HEK293 (cell line): Measurements from ENCODE around the gene TGM6.

ENCODE experiments used
- CTCF ChIA-PET: fragments of 350-600 bp; formaldehyde crosslinking; extraction: SDS; loops from one replicate; lab custom pipeline; 2021; ENCODE audit warnings: antibody characterized with exemption; lab: Yijun Ruan, JAX
- POLR2A ChIA-PET: fragments of 300-600 bp; formaldehyde crosslinking; extraction: SDS; loops from one replicate; lab custom pipeline; 2020; ENCODE audit warnings: antibody characterized with exemption, inconsistent platforms; lab: Yijun Ruan, JAX
- H3K27ac ChIP-seq: fragments of 200-500 bp; sonication (Bioruptor generic); 2 replicates; pipeline ENCODE4 v1.5.1; 2014; ENCODE audit warnings: low read depth, low read length, control low read depth, inconsistent platforms; ENCODE audit errors: extremely low read depth
- H3K36me3 ChIP-seq, 2 experiments: fragments of 200-500 bp in 1 of 2; sonication (Bioruptor generic) in 1 of 2; 1 replicate in 1 of 2; 2 replicates in 1 of 2; pipeline ENCODE4 v1.5.1; 2014 to 2017; ENCODE audit warnings: inconsistent platforms in 2 of 2, low read length in 2 of 2; ENCODE audit not compliant: control insufficient read depth in 2 of 2, insufficient read depth in 1 of 2
- H3K4me1 ChIP-seq: fragments of 200-500 bp; sonication (Bioruptor generic); 2 replicates; pipeline ENCODE4 v1.5.1; 2014; ENCODE audit warnings: mild to moderate bottlenecking, low read length, inconsistent platforms; ENCODE audit not compliant: control insufficient read depth, insufficient read depth
- H3K4me3 ChIP-seq: 2 replicates; pipeline ENCODE4 v1.5.1; 2011; ENCODE audit warnings: low read depth, mild to moderate bottlenecking, control low read depth, low read length, moderate library complexity
- H3K9me3 ChIP-seq: fragments of 200-500 bp; sonication (Bioruptor generic); 2 replicates; pipeline ENCODE4 v1.5.1; 2014; ENCODE audit warnings: low read depth, low read length, inconsistent platforms; ENCODE audit not compliant: control insufficient read depth, insufficient read depth
- GLI2 ChIP-seq: fragments of 450-650 bp; formaldehyde crosslinking; IDR thresholded peaks from 2 replicates; pipeline ENCODE4; 2017; ENCODE audit warnings: missing biosample characterization, missing genetic modification characterization, low read depth, borderline replicate concordance
- GLI4 ChIP-seq: fragments of 450-650 bp; formaldehyde crosslinking; IDR thresholded peaks from 2 replicates; pipeline ENCODE4 v1.5.1; 2016; ENCODE audit warnings: missing biosample characterization, missing genetic modification characterization
- HOXC10 ChIP-seq: sonication (generic); formaldehyde crosslinking; IDR thresholded peaks from 2 replicates; pipeline ENCODE4 v1.8.1; 2023; ENCODE audit warnings: mild to moderate bottlenecking, missing genetic modification reagents
- SP3 ChIP-seq: fragments of 450-650 bp; formaldehyde crosslinking; IDR thresholded peaks from 2 replicates; pipeline ENCODE4 v1.5.1; 2016; ENCODE audit warnings: missing biosample characterization, missing genetic modification characterization
- ZFP37 ChIP-seq: fragments of 450-650 bp; formaldehyde crosslinking; IDR thresholded peaks from 2 replicates; pipeline ENCODE4 v1.5.1; 2016; ENCODE audit warnings: missing biosample characterization, missing genetic modification characterization
- ZIC2 ChIP-seq: fragments of 450-650 bp; formaldehyde crosslinking; IDR thresholded peaks from 2 replicates; pipeline ENCODE4 v1.5.1; 2016; ENCODE audit warnings: missing biosample characterization, missing genetic modification characterization
- ZNF132 ChIP-seq: fragments of 450-650 bp; formaldehyde crosslinking; IDR thresholded peaks from 2 replicates; pipeline ENCODE4 v1.5.1; 2017; ENCODE audit warnings: missing biosample characterization, missing genetic modification characterization, borderline replicate concordance
- ZNF155 ChIP-seq: fragments of 450-650 bp; formaldehyde crosslinking; IDR thresholded peaks from 2 replicates; pipeline ENCODE4 v1.5.1; 2016; ENCODE audit warnings: missing biosample characterization, missing genetic modification characterization
- ZNF157 ChIP-seq: fragments of 450-650 bp; formaldehyde crosslinking; IDR thresholded peaks from 2 replicates; pipeline ENCODE4 v1.5.1; 2016; ENCODE audit warnings: missing biosample characterization, missing genetic modification characterization
- ZNF175 ChIP-seq: fragments of 450-650 bp; formaldehyde crosslinking; IDR thresholded peaks from 2 replicates; pipeline ENCODE4 v1.5.1; 2016; ENCODE audit warnings: missing biosample characterization, missing genetic modification characterization
- ZNF221 ChIP-seq: fragments of 450-650 bp; formaldehyde crosslinking; IDR thresholded peaks from 2 replicates; pipeline ENCODE4 v1.5.1; 2017; ENCODE audit warnings: missing biosample characterization, missing genetic modification characterization, borderline replicate concordance
- ZNF23 ChIP-seq: fragments of 450-650 bp; formaldehyde crosslinking; IDR thresholded peaks from 2 replicates; pipeline ENCODE4 v1.5.1; 2016; ENCODE audit warnings: missing biosample characterization, missing genetic modification characterization, borderline replicate concordance
- ZNF292 ChIP-seq: fragments of 450-650 bp; formaldehyde crosslinking; IDR thresholded peaks from 2 replicates; pipeline ENCODE4 v1.5.1; 2016; ENCODE audit warnings: low read depth, missing biosample characterization, missing genetic modification characterization, borderline replicate concordance
- ZNF354C ChIP-seq: fragments of 450-650 bp; formaldehyde crosslinking; IDR thresholded peaks from 2 replicates; pipeline ENCODE4 v1.5.1; 2016; ENCODE audit warnings: missing biosample characterization, missing genetic modification characterization, low read depth, borderline replicate concordance
- ZNF366 ChIP-seq: fragments of 450-650 bp; formaldehyde crosslinking; conservative IDR thresholded peaks from 2 replicates; pipeline ENCODE4 v1.5.1; 2016; ENCODE audit warnings: missing biosample characterization, missing genetic modification characterization
- ZNF426 ChIP-seq: fragments of 450-650 bp; formaldehyde crosslinking; IDR thresholded peaks from 2 replicates; pipeline ENCODE4 v1.5.1; 2017; ENCODE audit warnings: missing biosample characterization, missing genetic modification characterization, mild to moderate bottlenecking, inconsistent platforms, moderate library complexity
- ZNF488 ChIP-seq: fragments of 450-650 bp; formaldehyde crosslinking; IDR thresholded peaks from 2 replicates; pipeline ENCODE4 v1.5.1; 2016; ENCODE audit warnings: missing biosample characterization, missing genetic modification characterization
- ZNF585B ChIP-seq: fragments of 450-650 bp; formaldehyde crosslinking; IDR thresholded peaks from 2 replicates; pipeline ENCODE4 v1.5.1; 2016; ENCODE audit warnings: missing biosample characterization, missing genetic modification characterization
- ZNF621 ChIP-seq: fragments of 450-650 bp; formaldehyde crosslinking; IDR thresholded peaks from 2 replicates; pipeline ENCODE4 v1.5.1; 2017; ENCODE audit warnings: missing biosample characterization, missing genetic modification characterization
- ZNF624 ChIP-seq: fragments of 450-650 bp; formaldehyde crosslinking; IDR thresholded peaks from 2 replicates; pipeline ENCODE4 v1.5.1; 2017; ENCODE audit warnings: missing biosample characterization, missing genetic modification characterization
- ZNF629 ChIP-seq: fragments of 450-650 bp; formaldehyde crosslinking; IDR thresholded peaks from 2 replicates; pipeline ENCODE4 v1.5.1; 2017; ENCODE audit warnings: missing biosample characterization, missing genetic modification characterization
- ZNF664 ChIP-seq: fragments of 450-650 bp; formaldehyde crosslinking; IDR thresholded peaks from 2 replicates; pipeline ENCODE4 v1.5.1; 2016; ENCODE audit warnings: missing biosample characterization, missing genetic modification characterization
- TF ChIP-seq, protein P1 (sequence below): fragments of 450-650 bp; formaldehyde crosslinking; conservative IDR thresholded peaks from 2 replicates; pipeline ENCODE4 v1.5.1; 2016; ENCODE audit warnings: low read depth, missing biosample characterization, missing genetic modification characterization

Gene TGM6

GRCh38 chr20:2381303-2381702 lies 602 bp downstream of the TGM6 start:
- POLR2A ChIA-PET: no interaction called here
- Histone ChIP-seq H3K4me3 (no peak overlapping the region), H3K36me3 (no peaks in the 10 kb centered on the region), H3K27ac (no peak overlapping the region), H3K4me1 (no peaks in the 10 kb centered on the region), H3K9me3 (no peaks in the 10 kb centered on the region)
- TF ChIP-seq ZNF292 (no peak), ZNF629 (no peak), HOXC10 (CRISPR knock-in tag) (no peak), ZNF157 (tag by site-specific recombination) (no peak)
- TF ChIP-seq, protein P1, sequence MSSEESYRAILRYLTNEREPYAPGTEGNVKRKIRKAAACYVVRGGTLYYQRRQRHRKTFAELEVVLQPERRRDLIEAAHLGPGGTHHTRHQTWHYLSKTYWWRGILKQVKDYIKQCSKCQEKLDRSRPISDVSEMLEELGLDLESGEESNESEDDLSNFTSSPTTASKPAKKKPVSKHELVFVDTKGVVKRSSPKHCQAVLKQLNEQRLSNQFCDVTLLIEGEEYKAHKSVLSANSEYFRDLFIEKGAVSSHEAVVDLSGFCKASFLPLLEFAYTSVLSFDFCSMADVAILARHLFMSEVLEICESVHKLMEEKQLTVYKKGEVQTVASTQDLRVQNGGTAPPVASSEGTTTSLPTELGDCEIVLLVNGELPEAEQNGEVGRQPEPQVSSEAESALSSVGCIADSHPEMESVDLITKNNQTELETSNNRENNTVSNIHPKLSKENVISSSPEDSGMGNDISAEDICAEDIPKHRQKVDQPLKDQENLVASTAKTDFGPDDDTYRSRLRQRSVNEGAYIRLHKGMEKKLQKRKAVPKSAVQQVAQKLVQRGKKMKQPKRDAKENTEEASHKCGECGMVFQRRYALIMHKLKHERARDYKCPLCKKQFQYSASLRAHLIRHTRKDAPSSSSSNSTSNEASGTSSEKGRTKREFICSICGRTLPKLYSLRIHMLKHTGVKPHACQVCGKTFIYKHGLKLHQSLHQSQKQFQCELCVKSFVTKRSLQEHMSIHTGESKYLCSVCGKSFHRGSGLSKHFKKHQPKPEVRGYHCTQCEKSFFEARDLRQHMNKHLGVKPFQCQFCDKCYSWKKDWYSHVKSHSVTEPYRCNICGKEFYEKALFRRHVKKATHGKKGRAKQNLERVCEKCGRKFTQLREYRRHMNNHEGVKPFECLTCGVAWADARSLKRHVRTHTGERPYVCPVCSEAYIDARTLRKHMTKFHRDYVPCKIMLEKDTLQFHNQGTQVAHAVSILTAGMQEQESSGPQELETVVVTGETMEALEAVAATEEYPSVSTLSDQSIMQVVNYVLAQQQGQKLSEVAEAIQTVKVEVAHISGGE: no peak
- CTCF ChIA-PET: interaction anchor here (0.7 to 1.3 kb wide), 3 partner anchors 25 to 304 kb away, joined by 3 to 5 read pairs (median 4); no protein-coding TSS in a partner anchor

DNA sequence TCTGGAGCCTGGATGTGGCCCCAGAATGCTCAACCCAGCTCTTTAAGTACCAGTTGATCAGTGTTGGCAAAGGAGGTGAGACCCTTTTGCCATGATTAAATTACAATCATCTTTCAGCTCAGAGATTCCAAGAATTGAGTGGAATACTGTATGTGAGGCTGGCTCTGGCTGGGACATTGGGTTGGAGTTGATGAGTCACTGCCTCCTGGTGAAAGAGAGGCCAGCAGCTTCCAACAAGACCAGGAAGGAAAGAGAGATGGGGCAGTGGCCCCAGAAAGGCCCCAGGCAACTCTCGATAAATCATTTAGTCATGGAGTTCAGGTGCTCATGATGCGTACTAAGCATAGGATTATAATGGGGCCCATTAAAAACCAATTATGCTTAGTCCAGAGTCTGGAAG lies 2.1 kb downstream of the TGM6 start:
- Histone ChIP-seq H3K4me1 (no peaks in the 10 kb centered on the region), H3K36me3 (no peaks in the 10 kb centered on the region), H3K27ac (no peak overlapping the region), H3K4me3 (no peak overlapping the region), H3K9me3 (no peaks in the 10 kb centered on the region)
- POLR2A ChIA-PET: no interaction called here
- TF ChIP-seq ZNF175: no peak
- TF ChIP-seq ZNF366 (tag by site-specific recombination): no peak
- TF ChIP-seq ZNF221 (tag by site-specific recombination): no peak
- TF ChIP-seq GLI4 (tag by site-specific recombination): no peak
- no peak for TF ChIP-seq SP3 (tag by site-specific recombination)
- no peak for TF ChIP-seq ZNF132
- no peak for TF ChIP-seq ZIC2
- TF ChIP-seq ZFP37 (tag by site-specific recombination): no peak
- TF ChIP-seq GLI2 (tag by site-specific recombination): no peak
- TF ChIP-seq, protein P1: no peak
- TF ChIP-seq ZNF488: no peak
- TF ChIP-seq ZNF426: no peak
- no peak for TF ChIP-seq ZNF624 (tag by site-specific recombination)
- no peak for TF ChIP-seq ZNF354C
- no peak for TF ChIP-seq ZNF621 (tag by site-specific recombination)
- TF ChIP-seq ZNF664 (tag by site-specific recombination): no peak
- TF ChIP-seq ZNF23 (tag by site-specific recombination): no peak
- no peak for TF ChIP-seq ZNF155 (tag by site-specific recombination)
- TF ChIP-seq ZNF585B (tag by site-specific recombination): no peak
- CTCF ChIA-PET: interaction anchor here (0.6 to 1.6 kb wide), 5 partner anchors 9 to 574 kb away, joined by 3 to 7 read pairs (median 3); no protein-coding TSS in a partner anchor
